ENCODE measurements around the gene PLET1. TPM values are rescaled to one million over a fixed set of nuclear protein-coding genes. Genes with fewer than 3 reads are reported as not detected.

The PLET1 gene
- total RNA-seq, 1 donor from 2014 or later = not detected

DNA sequence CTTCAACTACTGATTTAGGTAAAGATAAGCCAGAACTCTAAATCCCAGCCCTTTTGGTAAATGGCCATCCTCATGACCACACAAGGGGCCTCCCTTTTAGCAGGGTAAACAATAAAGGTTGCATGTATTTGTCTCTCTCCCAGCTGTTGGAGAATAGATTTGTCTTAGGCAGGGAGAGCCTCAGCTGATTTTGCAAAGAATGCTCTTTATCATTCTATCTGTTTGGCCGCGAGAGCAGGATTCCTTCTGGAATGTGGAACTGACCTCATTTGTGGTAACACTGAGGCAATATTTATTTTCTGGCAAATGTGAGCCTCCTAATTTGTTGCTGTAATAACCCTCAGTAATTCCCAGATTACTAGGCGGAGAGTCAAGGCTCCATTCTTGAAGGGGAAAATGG is 19.2 kb downstream of the PLET1 start:
- DNase-seq (ENCODE audit: low spot score) = no peak

GRCh38 chr11:112238041-112238440 is 22.6 kb downstream of the PLET1 start:
- no peak for DNase-seq (ENCODE audit: low spot score)

- no peak for DNase-seq (ENCODE audit: low spot score)
Measured at GRCh38 chr11:112237451-112237850, 23.2 kb downstream of the PLET1 start.

GRCh38 chr11:112235750-112236390 is 24.8 kb downstream of the PLET1 start:
- no peak for DNase-seq (ENCODE audit: low spot score)

GRCh38 chr11:112231952-112232351 is 28.7 kb downstream of the PLET1 start:
- no peak for DNase-seq (ENCODE audit: low spot score)

DNA sequence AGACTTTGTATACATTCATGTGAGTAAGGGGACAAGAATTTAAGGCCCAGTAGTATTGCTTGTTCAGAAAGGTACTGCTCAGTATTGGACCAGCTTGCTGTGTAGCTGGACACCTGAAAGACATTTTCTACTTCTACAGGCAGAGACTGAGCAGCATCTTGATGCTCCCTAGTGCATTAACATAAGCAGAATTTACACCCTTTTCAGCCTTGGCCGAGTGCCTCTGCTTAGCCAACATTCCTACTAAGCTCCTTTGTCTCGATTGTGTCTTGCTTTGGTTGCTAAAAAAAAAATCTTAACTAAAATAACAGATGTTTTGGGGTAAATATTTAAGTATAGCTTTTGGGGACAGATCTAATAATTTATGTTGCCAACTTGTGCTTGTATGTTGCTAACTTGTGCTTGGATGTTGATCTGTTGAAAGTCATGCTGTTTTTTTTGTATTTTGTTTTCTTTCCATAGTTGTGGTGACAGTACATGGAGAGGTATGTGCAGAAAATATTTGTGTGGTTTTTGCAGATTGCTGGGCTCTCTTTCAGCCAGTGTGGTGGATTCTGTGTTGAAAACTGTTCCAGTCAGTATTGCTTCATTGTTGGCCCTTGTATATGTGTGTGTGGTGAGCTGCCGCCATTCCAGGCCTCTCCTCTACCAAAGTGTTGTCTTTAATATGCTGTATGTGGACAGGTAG is 30.8 kb downstream of the PLET1 start:
- no peak for DNase-seq (ENCODE audit: low spot score)

DNA sequence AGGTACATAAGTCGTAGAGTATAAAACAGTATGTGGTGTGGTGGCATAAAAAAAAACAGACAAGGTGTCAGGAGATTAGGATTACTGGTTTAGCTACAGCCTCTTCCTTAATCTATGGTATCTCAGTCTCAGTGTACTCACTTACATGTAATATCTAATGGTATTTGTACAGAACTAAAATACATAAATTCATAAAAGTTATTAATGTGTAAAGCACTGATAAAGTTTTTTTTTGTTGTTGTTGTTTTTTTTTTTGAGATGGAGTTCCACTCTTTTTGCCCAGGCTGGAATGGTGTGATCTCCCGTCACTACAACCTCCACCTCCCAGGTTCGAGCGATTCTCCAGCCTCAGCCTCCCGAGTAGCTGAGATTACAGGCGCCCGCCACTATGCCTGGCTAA is 31.5 kb downstream of the PLET1 start:
- no peak for DNase-seq (ENCODE audit: low spot score)

- no peak for DNase-seq (ENCODE audit: low spot score)
Measured at GRCh38 chr11:112228706-112229105, 32.0 kb downstream of the PLET1 start.

- DNase-seq (ENCODE audit: low spot score) = no peak
Measured at GRCh38 chr11:112227471-112227870, 33.2 kb downstream of the PLET1 start.

- DNase-seq (ENCODE audit: low spot score) = no peak
Measured at GRCh38 chr11:112226831-112227401, 33.7 kb downstream of the PLET1 start.

GRCh38 chr11:112226062-112226830 is 34.4 kb downstream of the PLET1 start, which contains the start of gene PTS:
PTS (plus strand) TSS chr11:112226428; CDS start chr11:112226444, 16 bp downstream.
- peak; percentile 87 for DNase-seq (ENCODE audit: low spot score)

DNA sequence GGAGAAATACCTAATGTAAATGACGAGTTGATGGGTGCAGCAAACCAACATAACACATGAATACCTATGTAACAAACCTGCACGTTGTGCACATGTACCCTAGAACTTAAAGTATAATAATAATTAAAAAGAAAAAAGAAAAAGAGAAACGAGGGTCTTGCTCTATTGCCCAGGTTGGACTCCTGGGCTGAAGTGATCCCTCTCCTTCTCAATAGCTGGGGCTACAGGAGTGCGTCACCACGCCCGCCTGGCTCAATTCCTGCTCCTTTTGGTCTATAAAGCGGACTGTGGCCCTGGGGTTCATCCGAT is 35.0 kb downstream of the PLET1 start:
- DNase-seq (ENCODE audit: low spot score) = peak; percentile 24

- DNase-seq (ENCODE audit: low spot score) = no peak
Measured at GRCh38 chr11:112223754-112224532, 36.7 kb downstream of the PLET1 start.

DNA sequence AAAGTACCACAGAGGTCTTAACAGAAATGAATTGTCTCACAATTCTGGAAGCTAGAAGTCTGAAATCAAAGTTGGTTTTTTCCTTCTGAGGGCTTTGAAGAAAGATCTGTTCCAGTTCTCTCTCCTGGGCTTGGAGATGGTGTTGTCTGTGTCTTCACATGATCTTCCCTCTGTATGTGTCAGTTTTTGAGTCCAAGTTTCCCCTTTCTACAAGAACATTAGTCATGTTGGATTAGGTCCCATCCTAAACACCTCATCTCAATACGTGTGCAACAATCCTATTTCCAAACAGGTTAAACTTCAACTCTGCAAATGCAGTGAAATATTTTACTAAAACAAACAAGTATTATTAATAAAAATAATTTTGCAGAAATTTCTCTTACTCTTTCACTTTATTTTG is 37.5 kb downstream of the PLET1 start:
- no peak for DNase-seq (ENCODE audit: low spot score)

DNA sequence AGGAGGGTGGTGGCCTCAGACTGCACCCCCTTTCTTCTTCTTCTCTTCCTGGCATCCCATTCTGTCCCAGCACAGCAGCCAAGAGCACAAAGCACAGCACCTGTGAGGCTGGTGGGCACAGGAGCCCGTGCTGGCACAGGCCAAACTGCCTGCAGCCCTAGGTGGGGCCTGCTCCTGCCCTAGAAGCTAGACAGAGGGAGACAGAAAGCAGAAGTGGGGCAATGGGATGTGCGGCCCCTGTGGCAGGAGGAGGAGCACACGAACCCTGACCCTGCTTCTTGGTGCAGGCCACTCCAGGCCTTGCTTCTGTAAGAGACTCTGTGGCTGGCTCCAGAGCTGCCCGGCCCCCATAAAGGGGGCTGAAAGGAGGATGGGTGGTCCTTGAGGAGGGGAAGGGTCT is 38.4 kb downstream of the PLET1 start:
- DNase-seq (ENCODE audit: low spot score) = no peak

- no peak for DNase-seq (ENCODE audit: low spot score)
Measured at GRCh38 chr11:112221274-112221835, 39.3 kb downstream of the PLET1 start.

DNA sequence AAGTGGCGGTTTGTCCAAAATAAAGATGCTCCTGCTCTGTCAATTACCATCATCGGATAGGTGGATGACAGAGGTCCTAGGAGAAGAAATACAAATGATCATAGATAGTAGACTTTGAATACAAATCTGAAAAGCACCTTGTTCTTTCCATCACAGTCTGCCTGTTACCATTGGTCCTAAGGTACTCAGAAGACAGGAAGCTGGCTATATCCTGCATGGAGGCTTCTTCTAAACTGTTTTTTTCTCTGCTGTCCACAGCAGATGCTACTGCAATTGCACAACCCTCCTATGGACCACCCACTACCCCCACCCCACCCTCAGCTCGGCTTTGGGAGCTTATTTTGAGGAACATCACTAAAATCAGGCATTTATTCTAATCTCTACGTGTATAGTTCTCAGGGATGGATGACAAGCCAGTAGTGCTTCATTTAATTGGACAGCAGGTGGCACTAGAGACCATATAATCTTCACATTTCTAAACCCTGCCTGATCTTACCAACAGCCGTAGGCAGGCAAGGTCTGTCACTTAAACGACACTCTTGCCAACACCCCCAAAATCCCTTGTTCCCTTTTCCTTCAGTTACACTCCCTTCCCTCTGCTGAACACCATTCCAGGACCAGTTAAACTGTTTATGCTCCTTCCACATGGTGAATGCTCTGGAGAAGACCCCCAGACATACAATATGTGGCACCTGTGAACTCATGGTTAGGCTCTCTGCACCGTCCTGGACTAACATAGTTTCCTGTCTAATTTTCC is 41.0 kb downstream of the PLET1 start:
- DNase-seq (ENCODE audit: low spot score) = peak; percentile 62

GRCh38 chr11:112216561-112217105 is 44.0 kb downstream of the PLET1 start:
- no peak for DNase-seq (ENCODE audit: low spot score)

DNA sequence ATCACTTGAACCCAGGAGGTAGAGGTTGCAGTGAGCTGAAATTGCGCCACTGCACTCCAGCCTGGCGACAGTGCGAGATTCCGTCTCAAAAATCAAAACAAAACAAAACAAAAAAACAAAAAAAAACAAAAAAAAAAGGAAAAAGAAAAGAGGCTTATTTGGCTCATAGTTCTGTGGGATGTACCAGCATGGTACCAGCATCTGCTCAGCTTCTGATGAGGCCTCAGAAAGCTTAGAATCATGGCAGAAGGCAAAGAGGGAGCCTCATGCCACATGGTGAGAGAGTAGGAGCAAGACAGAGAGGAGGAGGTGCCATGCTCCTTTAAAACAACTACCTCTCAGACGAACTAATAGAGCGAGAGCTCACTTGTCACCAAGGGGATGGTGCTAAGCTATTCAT is 45.0 kb downstream of the PLET1 start:
- DNase-seq (ENCODE audit: low spot score) = no peak

DNA sequence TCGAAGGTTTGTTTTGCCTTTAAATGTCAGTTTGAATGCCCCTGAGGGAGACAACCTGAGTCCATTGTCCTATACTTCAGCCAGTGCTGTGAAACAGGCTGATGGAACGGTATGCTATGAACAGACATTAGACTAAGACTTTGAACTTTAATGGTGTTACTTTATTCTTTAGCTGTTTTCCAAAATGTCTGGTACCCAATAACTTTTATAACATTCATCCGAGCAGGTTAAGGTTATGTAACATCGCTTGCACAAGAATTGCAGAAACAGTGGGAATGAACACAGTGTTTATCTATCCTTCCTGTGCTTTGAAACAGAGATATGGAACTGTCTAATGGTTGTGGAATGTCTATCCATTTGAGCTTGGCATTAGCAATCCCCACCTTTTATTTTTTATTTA is 46.9 kb downstream of the PLET1 start:
- DNase-seq (ENCODE audit: low spot score) = no peak

All from mucosa of gallbladder (tissue), 1 donor.